Progenitor cell of endocrine pancreas (in vitro differentiated cells): Measurements from ENCODE around the gene KRT23. TPM values are rescaled to one million over a fixed set of nuclear protein-coding genes. Genes with fewer than 3 reads are reported as not detected.

ENCODE experiments used
- DNase-seq: peaks from one replicate; pipeline ENCODE4 v3.0.0; 2021; ENCODE audit warnings: low spot score; ENCODE audit not compliant: unreplicated experiment
- H3K27ac Mint-ChIP-seq: 2 replicates; pipeline ENCODE4 v1.8.0; 2021; ENCODE audit warnings: mild to moderate bottlenecking, moderate library complexity, mixed read lengths
- H3K27me3 Mint-ChIP-seq: 2 replicates; pipeline ENCODE4 v1.8.0; 2021; ENCODE audit warnings: mixed read lengths
- H3K36me3 Mint-ChIP-seq: 2 replicates; pipeline ENCODE4 v1.8.0; 2022; ENCODE audit warnings: mixed read lengths; ENCODE audit not compliant: insufficient read depth
- H3K4me1 Mint-ChIP-seq: 2 replicates; pipeline ENCODE4 v1.8.0; 2021; ENCODE audit warnings: low read depth, mixed read lengths
- H3K4me3 Mint-ChIP-seq: 2 replicates; pipeline ENCODE4 v1.8.0; 2021; ENCODE audit warnings: low read depth, mild to moderate bottlenecking, moderate library complexity, mixed read lengths
- H3K9me3 Mint-ChIP-seq: 2 replicates; pipeline ENCODE4 v1.8.0; 2021; ENCODE audit warnings: low read depth, mixed read lengths
- CTCF ChIP-seq: fragments of 200-600 bp; sonication (generic); IDR thresholded peaks from one replicate; pipeline ENCODE4 v1.5.0; 2021; ENCODE audit warnings: antibody characterized with exemption, mild to moderate bottlenecking; ENCODE audit not compliant: unreplicated experiment
- total RNA-seq: library from RNA; stranded (reverse); gene quantifications from 2 replicates; pipeline ENCODE4 v1.2.1, GENCODE V29; 2021

Gene KRT23
- total RNA-seq, 1 donor from 2014 or later = 2.1 TPM

DNA sequence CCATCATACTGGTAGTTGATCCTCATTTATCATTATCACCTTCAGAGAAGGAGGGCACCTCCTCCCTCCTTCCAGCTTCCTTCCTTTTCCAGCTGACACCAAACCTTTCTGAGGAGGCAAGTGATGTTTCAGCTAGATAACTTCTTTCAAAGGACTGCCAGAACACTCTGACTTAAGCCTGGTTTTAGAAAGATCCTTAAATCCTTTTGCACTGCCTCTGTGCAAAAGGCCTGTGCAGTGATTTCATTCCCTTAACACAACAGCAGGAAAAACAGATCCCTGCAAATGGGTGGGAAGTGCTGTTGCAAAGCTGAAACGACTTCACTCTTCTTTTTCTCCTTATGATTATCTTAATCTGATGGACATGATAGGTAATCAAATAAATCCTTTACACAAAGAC, 7.1 kb upstream of the KRT23 start:
- Mint-ChIP-seq H3K9me3 (no peaks in the 10 kb centered on the region), H3K27me3 (no peaks in the 10 kb centered on the region), H3K4me3 (no peak overlapping the region), H3K27ac (no peak overlapping the region), H3K36me3 (no peaks in the 10 kb centered on the region), H3K4me1 (peaks cover 14% of the 10 kb centered on the region)
- TF ChIP-seq CTCF = no peak
- DNase-seq = no peak

- DNase-seq = no peak
- Mint-ChIP-seq H3K4me1 (peaks cover 19% of the 10 kb centered on the region), H3K27me3 (no peaks in the 10 kb centered on the region), H3K36me3 (no peaks in the 10 kb centered on the region), H3K4me3 (no peak overlapping the region), H3K27ac (no peak overlapping the region), H3K9me3 (no peaks in the 10 kb centered on the region)
- TF ChIP-seq CTCF = no peak
Observed at GRCh38 chr17:40942553-40942952, 5.1 kb upstream of the KRT23 start.

DNA sequence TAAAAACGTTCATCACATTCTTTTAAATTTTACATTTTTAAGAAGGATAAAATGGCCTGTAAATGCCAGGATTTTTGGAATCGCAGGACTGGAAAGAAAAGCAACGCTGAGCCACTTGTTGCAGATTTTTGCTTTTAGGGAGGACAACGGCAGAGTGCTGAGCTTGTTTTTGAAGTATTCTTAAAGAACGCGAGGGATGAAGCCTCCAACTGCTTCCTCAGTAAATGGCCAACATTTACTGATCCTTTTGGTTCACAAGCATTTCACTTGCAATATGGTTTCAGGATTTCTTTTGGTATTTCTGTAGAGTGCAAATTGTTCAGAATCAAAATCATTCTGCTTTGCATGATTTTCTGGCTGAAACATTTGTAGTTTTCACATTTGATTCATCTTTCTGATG, 2.8 kb upstream of the KRT23 start:
- TF ChIP-seq CTCF = no peak
- H3K9me3 Mint-ChIP-seq = no peaks in the 10 kb centered on the region
- H3K27me3 Mint-ChIP-seq = no peaks in the 10 kb centered on the region
- no peak for DNase-seq
- H3K36me3 Mint-ChIP-seq = no peaks in the 10 kb centered on the region
- no peak overlapping the region for H3K4me3 Mint-ChIP-seq
- no peak overlapping the region for H3K27ac Mint-ChIP-seq
- H3K4me1 Mint-ChIP-seq = peaks cover 27% of the 10 kb centered on the region

- Mint-ChIP-seq H3K27me3 (no peaks in the 10 kb centered on the region), H3K4me3 (no peak overlapping the region), H3K36me3 (no peaks in the 10 kb centered on the region), H3K9me3 (no peaks in the 10 kb centered on the region), H3K4me1 (peaks cover 24% of the 10 kb centered on the region), H3K27ac (no peak overlapping the region)
- no peak for DNase-seq
- TF ChIP-seq CTCF = no peak
Observed at GRCh38 chr17:40938981-40939380, 1.5 kb upstream of the KRT23 start.

DNA sequence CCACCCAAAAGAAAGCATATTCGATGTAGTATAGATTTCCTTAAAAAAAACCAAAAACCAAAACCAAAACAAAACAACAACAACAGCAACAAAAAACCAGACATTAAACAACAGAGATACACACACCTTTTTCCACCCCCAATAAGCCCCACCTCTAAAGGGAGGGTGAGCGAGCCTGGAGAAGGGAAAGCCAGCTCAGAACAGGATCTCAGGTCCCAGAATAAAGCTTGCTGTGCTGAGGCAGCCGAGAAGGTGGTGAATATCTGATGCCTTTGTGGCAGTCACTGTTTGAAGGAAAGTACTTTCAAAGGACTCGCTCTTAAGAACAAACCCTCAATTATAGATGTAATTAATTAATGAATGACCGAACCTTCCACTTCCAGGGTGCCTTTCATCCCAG, 470 bp downstream of the KRT23 start:
- Mint-ChIP-seq H3K4me1 (peaks cover 24% of the 10 kb centered on the region), H3K9me3 (no peaks in the 10 kb centered on the region), H3K27ac (peak overlapping the region; percentile 54), H3K4me3 (no peak overlapping the region), H3K36me3 (no peaks in the 10 kb centered on the region), H3K27me3 (no peaks in the 10 kb centered on the region)
- DNase-seq = no peak
- TF ChIP-seq CTCF = no peak
